Naive thymus-derived CD4-positive, alpha-beta T cell (primary cell): ENCODE measurements around the gene DTNB. TPM values are rescaled to one million over a fixed set of nuclear protein-coding genes. Genes with fewer than 3 reads are reported as not detected.

Experiments
- ATAC-seq: fragments of 150-1000 bp; cut with Tn5 transposase; 2 replicates; pipeline ENCODE4 v1.10.0; 2021; ENCODE audit warnings: mild to moderate bottlenecking, moderate library complexity
- CTCF ChIA-PET: fragments of 350-600 bp; sonication (Branson Sonifier 250); formaldehyde crosslinking; loops from one replicate; lab custom pipeline; 2021; ENCODE audit warnings: antibody characterized with exemption; lab: Charles Lee
- POLR2A ChIA-PET: fragments of 350-600 bp; sonication (Branson Sonifier 250); formaldehyde crosslinking; loops from one replicate; lab custom pipeline; 2021; ENCODE audit warnings: antibody characterized with exemption, inconsistent platforms; lab: Charles Lee
- DNase-seq, 9 donors: peaks; one replicate each; pipeline versions ENCODE4 v3.0.0 to v3.0.0-alpha.2; 2020 to 2022; ENCODE audit warnings: mixed read lengths in 1 of 9
- H3K27ac ChIP-seq: one replicate; pipeline ENCODE4 v1.7.0; 2013; ENCODE audit warnings: mild to moderate bottlenecking, low read depth, low read length, moderate library complexity
- H3K27me3 ChIP-seq, 2 donors: one replicate each; pipeline ENCODE4 v1.7.0; 2013; ENCODE audit warnings: low read length in 2 of 2, mild to moderate bottlenecking in 2 of 2, moderate library complexity in 2 of 2; ENCODE audit not compliant: control insufficient read depth in 2 of 2, insufficient read depth in 2 of 2
- H3K36me3 ChIP-seq, 3 experiments: 1 replicate in 2 of 3; 2 replicates in 1 of 3; pipeline ENCODE4 v1.7.0; 2013; ENCODE audit warnings: low read length in 3 of 3, mild to moderate bottlenecking in 3 of 3, moderate library complexity in 1 of 3; ENCODE audit not compliant: insufficient read depth in 3 of 3, control insufficient read depth in 2 of 3
- H3K4me1 ChIP-seq, 2 donors: one replicate each; pipeline ENCODE4 v1.7.0; 2013; ENCODE audit warnings: low read length in 2 of 2, mild to moderate bottlenecking in 2 of 2, moderate library complexity in 1 of 2; ENCODE audit not compliant: control insufficient read depth in 2 of 2, insufficient read depth in 2 of 2
- H3K4me3 ChIP-seq: 2 replicates; pipeline ENCODE4 v1.7.0; 2013; ENCODE audit warnings: mild to moderate bottlenecking, low read length
- H3K9me3 ChIP-seq, 3 experiments: 1 replicate in 2 of 3; 2 replicates in 1 of 3; pipeline ENCODE4 v1.7.0; 2013; ENCODE audit warnings: low read length in 3 of 3; ENCODE audit not compliant: control insufficient read depth in 2 of 3
- H3K27ac Mint-ChIP-seq, 9 donors: one replicate each; pipeline ENCODE4 v1.8.0; 2020 to 2022; ENCODE audit warnings: mixed read lengths in 9 of 9, mild to moderate bottlenecking in 8 of 9, moderate library complexity in 5 of 9, inconsistent platforms in 2 of 9
- H3K27me3 Mint-ChIP-seq, 5 donors: one replicate each; pipeline ENCODE4 v1.8.0; 2021 to 2022; ENCODE audit warnings: mixed read lengths in 5 of 5, mild to moderate bottlenecking in 1 of 5
- H3K36me3 Mint-ChIP-seq, 5 donors: one replicate each; pipeline ENCODE4 v1.8.0; 2020 to 2022; ENCODE audit warnings: mixed read lengths in 5 of 5, mild to moderate bottlenecking in 3 of 5, inconsistent platforms in 1 of 5
- H3K4me1 Mint-ChIP-seq, 7 donors: one replicate each; pipeline ENCODE4 v1.8.0; 2020 to 2022; ENCODE audit warnings: mixed read lengths in 7 of 7, mild to moderate bottlenecking in 3 of 7, inconsistent platforms in 1 of 7
- H3K4me3 Mint-ChIP-seq, 10 donors: one replicate each; pipeline ENCODE4 v1.8.0; 2020 to 2022; ENCODE audit warnings: mild to moderate bottlenecking in 10 of 10, mixed read lengths in 10 of 10, moderate library complexity in 6 of 10, inconsistent platforms in 2 of 10
- H3K9me3 Mint-ChIP-seq, 11 donors: one replicate each; pipeline ENCODE4 v1.8.0; 2020 to 2022; ENCODE audit warnings: mixed read lengths in 11 of 11, mild to moderate bottlenecking in 4 of 11, inconsistent platforms in 1 of 11, moderate library complexity in 1 of 11
- intact Hi-C, 2 donors: fragments of 100-400 bp; cut with micrococcal nuclease; formaldehyde crosslinking; loops; one replicate each; pipeline ENCODE4 v1.15.1; 2023
- polyA plus RNA-seq, 2 donors: library from polyadenylated mRNA; unstranded; fragments of 300-500 nt; fragmentation: Illumina TruSeq; gene quantifications; one replicate each; pipeline ENCODE4 v1.2.3, GENCODE V29; 2021
- total RNA-seq, 6 experiments: library from RNA in 5 of 6; stranded (reverse) in 5 of 6; gene quantifications; 1 replicate in 5 of 6; 2 replicates in 1 of 6; pipeline ENCODE4 v1.2.3 and lab custom pipeline; 2021 to 2026

The DTNB gene
- total and polyA plus RNA-seq, 7 experiments from 2014 or later: 17.0 to 56.2 (median 33.1) TPM

DNA sequence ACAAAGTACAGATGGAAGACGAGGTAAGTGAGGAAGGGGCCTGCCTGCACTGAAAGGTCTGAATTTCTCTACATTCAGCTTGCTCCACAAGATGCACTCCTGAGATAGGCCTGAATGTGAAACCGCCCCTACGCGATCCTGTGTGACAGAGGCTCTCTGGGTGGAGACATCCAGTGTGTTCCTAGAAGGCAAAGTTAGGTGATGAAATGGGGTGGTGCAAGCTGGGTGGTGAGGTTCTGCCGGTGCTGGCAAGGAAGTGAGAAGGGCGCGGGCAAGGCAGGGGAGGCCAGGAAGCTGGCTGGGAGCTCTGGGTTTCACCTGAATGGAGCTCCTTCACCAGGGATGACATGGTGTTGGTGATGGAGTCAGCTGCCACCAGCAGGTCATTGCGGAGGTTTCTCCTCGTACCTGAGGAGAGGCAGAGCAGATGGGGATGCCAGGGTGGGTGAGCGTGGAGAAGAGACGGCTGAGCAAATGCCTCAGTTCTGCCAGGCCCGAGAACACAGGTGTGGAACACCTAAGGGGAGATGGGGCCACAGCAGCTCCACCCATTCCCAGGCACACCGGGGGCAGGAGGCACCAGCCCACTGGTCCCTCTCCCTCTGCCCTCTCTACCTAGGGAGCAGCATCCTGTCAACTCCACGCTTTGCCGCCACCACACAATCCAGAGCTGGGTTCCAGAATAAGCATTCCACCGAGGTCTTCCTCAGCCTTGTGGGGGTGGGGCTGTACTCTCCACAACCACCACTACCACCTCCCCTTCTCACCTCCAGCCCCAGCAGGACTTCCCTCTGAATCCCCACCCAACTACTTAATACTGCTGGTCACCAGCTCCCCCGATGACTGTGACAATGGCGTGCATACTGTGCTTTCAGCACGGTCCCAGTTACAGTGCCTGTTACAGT lies 286.2 kb downstream of the DTNB start:
- DNase-seq: no peak
- peaks cover 13 to 60% (median 32%) of the 10 kb centered on the region in 5 donors for H3K36me3 Mint-ChIP-seq

DNA sequence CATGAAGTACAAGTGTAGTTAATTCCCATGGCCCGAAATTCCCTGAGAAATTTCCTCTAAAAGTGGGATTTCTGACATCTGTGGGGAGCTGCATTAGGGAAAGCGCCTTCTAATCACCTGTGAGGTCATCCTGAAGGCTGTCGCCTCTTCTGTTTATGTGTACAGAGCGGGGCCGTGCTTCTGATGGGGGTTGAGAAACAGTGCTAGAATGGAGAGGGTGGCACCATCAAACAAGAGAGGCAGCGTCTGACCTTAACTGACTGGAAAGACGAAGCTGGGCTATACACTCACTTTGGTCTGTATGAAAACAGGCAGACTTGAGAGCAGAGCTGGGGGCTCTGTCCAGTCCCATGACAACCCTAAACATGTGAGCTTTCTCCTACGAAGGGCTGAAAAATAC lies 287.5 kb downstream of the DTNB start:
- H3K36me3 Mint-ChIP-seq: peaks cover 8 to 60% (median 28%) of the 10 kb centered on the region in 5 donors
- H3K4me3 ChIP-seq: no peak overlapping the region
- H3K27me3 Mint-ChIP-seq: no peaks in the 10 kb centered on the region
- ATAC-seq (no peak), DNase-seq (no peak)
- no peaks in the 10 kb centered on the region for H3K9me3 Mint-ChIP-seq
- H3K4me1 Mint-ChIP-seq: peaks cover 9 to 36% (median 14%) of the 10 kb centered on the region in 7 donors
- H3K27ac Mint-ChIP-seq: no peak overlapping the region
- H3K27ac ChIP-seq: no peak overlapping the region
- no peak overlapping the region for H3K4me3 Mint-ChIP-seq
- no peaks in the 10 kb centered on the region for H3K4me1 ChIP-seq
- intact Hi-C loops: no loop called here
- POLR2A ChIA-PET: no interaction called here
- no peaks in the 10 kb centered on the region for H3K27me3 ChIP-seq
- CTCF ChIA-PET: no interaction called here
- H3K36me3 ChIP-seq: peaks cover 0 to 18% (median 0%) of the 10 kb centered on the region in 3 experiments
- H3K9me3 ChIP-seq: no peaks in the 10 kb centered on the region

More for the DNA sequence above, 286.2 kb downstream of the DTNB start:
- H3K9me3 ChIP-seq: no peaks in the 10 kb centered on the region
- Mint-ChIP-seq H3K27me3 (no peaks in the 10 kb centered on the region), H3K4me3 (peak overlapping the region in 3 of 10 donors; percentile 9 to 30 (median 14)), H3K4me1 (peaks cover 4 to 39% (median 14%) of the 10 kb centered on the region in 7 donors), H3K27ac (peak overlapping the region in 3 of 9 donors; percentile 55 to 86 (median 67)), H3K9me3 (peaks cover 0 to 2% (median 0%) of the 10 kb centered on the region in 11 donors)
- intact Hi-C loops: no loop called here
- ChIA-PET POLR2A (interaction anchor here (0.8 kb wide), 1 partner anchor 50 kb away, joined by 3 read pairs; no protein-coding TSS in a partner anchor), CTCF (interaction anchor here (1.3 to 2.1 kb wide), 2 partner anchors 11 to 25 kb away, joined by 3 to 7 read pairs; no protein-coding TSS in a partner anchor)
- ATAC-seq: no peak
- H3K36me3 ChIP-seq: peaks cover 0 to 18% (median 0%) of the 10 kb centered on the region in 3 experiments
- no peaks in the 10 kb centered on the region for H3K4me1 ChIP-seq
- no peak overlapping the region for H3K4me3 ChIP-seq
- H3K27ac ChIP-seq: no peak overlapping the region
- H3K27me3 ChIP-seq: no peaks in the 10 kb centered on the region

DNA sequence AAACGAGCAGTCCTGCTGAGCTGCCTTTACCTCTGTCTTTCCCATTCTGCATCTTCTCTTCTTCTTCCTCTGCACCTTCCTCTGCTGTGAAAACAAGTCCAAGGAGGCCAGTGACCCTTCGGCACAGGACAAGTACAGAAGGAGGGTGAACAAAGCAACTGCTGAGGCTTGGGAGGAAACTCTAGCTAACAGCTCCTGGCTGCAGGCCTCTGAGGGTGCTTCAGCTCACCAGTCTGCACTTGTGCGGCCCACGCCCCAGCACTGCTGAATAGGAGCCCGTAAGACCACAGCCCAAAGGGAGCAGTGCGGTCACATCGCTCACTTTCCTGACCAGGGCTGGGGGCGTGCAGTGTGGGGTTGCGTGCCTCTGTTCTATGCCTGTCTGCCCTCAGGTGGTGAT lies 289.6 kb downstream of the DTNB start:
- Histone ChIP-seq H3K27me3 (no peaks in the 10 kb centered on the region), H3K9me3 (no peaks in the 10 kb centered on the region), H3K36me3 (peaks cover 0 to 18% (median 0%) of the 10 kb centered on the region in 3 experiments), H3K4me1 (peaks cover 5% of the 10 kb centered on the region in 2 donors), H3K4me3 (no peak overlapping the region), H3K27ac (no peak overlapping the region)
- POLR2A ChIA-PET: no interaction called here
- H3K9me3 Mint-ChIP-seq: peaks cover 0 to 6% (median 0%) of the 10 kb centered on the region in 11 donors
- no peaks in the 10 kb centered on the region for H3K27me3 Mint-ChIP-seq
- H3K27ac Mint-ChIP-seq: no peak overlapping the region
- H3K4me1 Mint-ChIP-seq: peaks cover 15 to 34% (median 19%) of the 10 kb centered on the region in 7 donors
- no peak for ATAC-seq
- DNase-seq: peak in 1 of 9 donors; percentile 18
- peaks cover 8 to 52% (median 23%) of the 10 kb centered on the region in 5 donors for H3K36me3 Mint-ChIP-seq
- intact Hi-C loops: no loop called here
- CTCF ChIA-PET: interaction anchor here (1.0 kb wide), 1 partner anchor 21 kb away, joined by 3 read pairs; no protein-coding TSS in a partner anchor
- H3K4me3 Mint-ChIP-seq: no peak overlapping the region

DNA sequence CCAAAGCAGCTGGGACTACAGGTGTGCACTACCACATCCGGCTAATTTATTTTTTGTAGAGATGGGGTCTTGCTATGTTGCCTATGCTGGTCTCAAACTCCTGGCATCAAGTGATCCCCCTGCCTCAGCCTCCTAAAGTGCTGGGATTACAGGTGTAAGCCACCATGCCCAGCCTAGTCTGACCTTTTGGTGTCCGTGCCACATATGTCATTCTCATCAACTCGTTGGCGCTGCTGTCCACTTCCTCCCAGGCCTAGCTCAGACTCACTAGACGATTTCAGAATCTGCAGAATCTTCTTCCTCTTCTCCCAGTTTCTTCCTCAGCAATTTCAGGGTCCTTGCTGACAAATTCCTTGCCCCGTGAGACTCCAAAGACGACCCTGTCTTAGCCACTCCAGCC lies 291.9 kb downstream of the DTNB start:
- Histone ChIP-seq H3K4me1 (peaks cover 22 to 26% of the 10 kb centered on the region in 2 donors), H3K27me3 (no peaks in the 10 kb centered on the region), H3K36me3 (peaks cover 0 to 5% (median 0%) of the 10 kb centered on the region in 3 experiments), H3K9me3 (no peaks in the 10 kb centered on the region), H3K27ac (no peak overlapping the region), H3K4me3 (no peak overlapping the region)
- Mint-ChIP-seq H3K4me3 (no peak overlapping the region), H3K27ac (peak overlapping the region in 1 of 9 donors; percentile 2), H3K4me1 (peaks cover 24 to 36% (median 29%) of the 10 kb centered on the region in 7 donors), H3K27me3 (no peaks in the 10 kb centered on the region), H3K9me3 (peaks cover 0 to 6% (median 0%) of the 10 kb centered on the region in 11 donors), H3K36me3 (peaks cover 2 to 32% (median 8%) of the 10 kb centered on the region in 5 donors)
- POLR2A ChIA-PET: no interaction called here
- DNase-seq: peak in 1 of 9 donors; percentile 0
- intact Hi-C loops: no loop called here
- CTCF ChIA-PET: interaction anchor here (0.7 kb wide), 1 partner anchor 28 kb away, joined by 3 read pairs; no protein-coding TSS in a partner anchor
- no peak for ATAC-seq

DNA sequence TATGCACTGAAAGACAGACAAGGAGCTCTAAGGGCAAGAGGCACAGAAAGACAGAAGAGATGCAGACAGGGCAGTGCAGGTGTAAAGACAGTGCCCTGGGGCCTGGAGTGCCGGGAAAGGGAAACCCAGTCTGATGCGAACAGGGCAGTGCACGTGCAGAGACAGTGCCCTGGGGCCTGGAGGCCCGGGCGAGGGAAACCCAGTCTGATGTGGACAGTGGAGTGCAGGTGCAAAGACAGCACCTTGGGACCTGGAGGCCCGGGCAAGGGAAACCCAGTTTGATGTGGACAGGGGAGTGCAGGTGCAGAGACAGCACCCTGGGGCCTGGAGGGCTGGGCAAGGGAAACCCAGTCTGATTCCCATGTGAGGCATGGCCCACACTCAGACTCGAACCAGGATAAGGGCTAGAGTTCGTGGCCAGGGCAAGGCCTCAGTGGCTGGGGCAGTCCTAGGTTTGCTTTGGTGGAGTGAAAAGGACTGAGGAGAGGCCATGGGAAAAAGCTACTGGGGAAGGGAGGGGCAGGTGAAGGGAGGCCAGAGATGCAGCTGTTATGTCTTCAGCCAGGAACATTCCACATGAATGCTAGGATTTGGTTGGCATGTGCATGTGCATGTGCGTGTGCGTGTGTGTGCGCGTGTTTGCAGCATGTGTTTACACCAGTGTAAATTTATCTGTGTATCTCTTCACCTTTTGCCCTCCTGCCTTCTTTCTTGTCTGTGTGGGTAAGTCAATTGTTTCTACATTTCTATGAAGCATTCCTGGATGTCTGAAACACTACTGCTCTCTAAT lies 292.6 kb downstream of the DTNB start:
- Histone ChIP-seq H3K27ac (no peak overlapping the region), H3K4me1 (peaks cover 28 to 31% of the 10 kb centered on the region in 2 donors), H3K27me3 (no peaks in the 10 kb centered on the region), H3K36me3 (peaks cover 0 to under 1% (median 0%) of the 10 kb centered on the region in 3 experiments), H3K4me3 (no peak overlapping the region), H3K9me3 (no peaks in the 10 kb centered on the region)
- no peak for ATAC-seq
- peaks cover 0 to 26% (median 6%) of the 10 kb centered on the region in 5 donors for H3K36me3 Mint-ChIP-seq
- intact Hi-C loops: no loop called here
- H3K27ac Mint-ChIP-seq: peak overlapping the region in 1 of 9 donors; percentile 4
- H3K4me3 Mint-ChIP-seq: no peak overlapping the region
- H3K27me3 Mint-ChIP-seq: no peaks in the 10 kb centered on the region
- CTCF ChIA-PET: no interaction called here
- peak in 1 of 9 donors; percentile 19 for DNase-seq
- H3K9me3 Mint-ChIP-seq: peaks cover 0 to 6% (median 0%) of the 10 kb centered on the region in 11 donors
- POLR2A ChIA-PET: no interaction called here
- peaks cover 26 to 41% (median 33%) of the 10 kb centered on the region in 7 donors for H3K4me1 Mint-ChIP-seq

DNA sequence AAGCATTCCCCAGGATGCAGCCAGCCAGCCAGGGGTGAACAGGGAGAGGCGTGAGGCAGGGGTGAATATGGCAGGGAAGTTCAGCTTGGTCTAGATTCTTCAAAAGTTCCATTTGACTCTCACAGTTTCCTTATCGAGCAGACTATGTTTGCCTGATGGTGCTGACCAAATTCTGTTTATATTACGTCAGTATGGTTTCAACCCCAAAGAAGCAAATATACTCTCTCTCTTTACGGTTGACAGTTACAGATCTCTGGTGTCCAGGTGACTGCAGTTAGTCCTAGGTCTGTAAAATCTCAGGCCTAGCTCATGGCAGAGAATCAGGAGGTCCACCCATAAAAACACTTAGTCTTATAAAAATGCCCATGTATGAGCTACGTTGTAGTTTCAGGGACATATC lies 293.4 kb downstream of the DTNB start:
- POLR2A ChIA-PET: no interaction called here
- ATAC-seq (no peak), DNase-seq (peak in 1 of 9 donors; percentile 20)
- Histone ChIP-seq H3K27ac (no peak overlapping the region), H3K4me1 (peaks cover 28 to 31% of the 10 kb centered on the region in 2 donors), H3K27me3 (no peaks in the 10 kb centered on the region), H3K9me3 (no peaks in the 10 kb centered on the region), H3K36me3 (no peaks in the 10 kb centered on the region), H3K4me3 (no peak overlapping the region)
- no peaks in the 10 kb centered on the region for H3K27me3 Mint-ChIP-seq
- no peak overlapping the region for H3K4me3 Mint-ChIP-seq
- H3K4me1 Mint-ChIP-seq: peaks cover 26 to 48% (median 32%) of the 10 kb centered on the region in 7 donors
- H3K9me3 Mint-ChIP-seq: peaks cover 0 to 6% (median 0%) of the 10 kb centered on the region in 11 donors
- CTCF ChIA-PET: no interaction called here
- H3K36me3 Mint-ChIP-seq: peaks cover 0 to 27% (median 6%) of the 10 kb centered on the region in 5 donors
- intact Hi-C loops: no loop called here
- H3K27ac Mint-ChIP-seq: peak overlapping the region in 3 of 9 donors; percentile 37 to 89 (median 55)
